ENCODE measurements around the gene ST3GAL3. TPM values are rescaled to one million over a fixed set of nuclear protein-coding genes. Genes with fewer than 3 reads are reported as not detected.

The ST3GAL3 gene
- total and polyA plus RNA-seq, 2 of the 13 experiments (the other 11 are each of a cell fraction or from before 2014, with no cell fraction given) = 5.1 to 8.1 TPM

DNA sequence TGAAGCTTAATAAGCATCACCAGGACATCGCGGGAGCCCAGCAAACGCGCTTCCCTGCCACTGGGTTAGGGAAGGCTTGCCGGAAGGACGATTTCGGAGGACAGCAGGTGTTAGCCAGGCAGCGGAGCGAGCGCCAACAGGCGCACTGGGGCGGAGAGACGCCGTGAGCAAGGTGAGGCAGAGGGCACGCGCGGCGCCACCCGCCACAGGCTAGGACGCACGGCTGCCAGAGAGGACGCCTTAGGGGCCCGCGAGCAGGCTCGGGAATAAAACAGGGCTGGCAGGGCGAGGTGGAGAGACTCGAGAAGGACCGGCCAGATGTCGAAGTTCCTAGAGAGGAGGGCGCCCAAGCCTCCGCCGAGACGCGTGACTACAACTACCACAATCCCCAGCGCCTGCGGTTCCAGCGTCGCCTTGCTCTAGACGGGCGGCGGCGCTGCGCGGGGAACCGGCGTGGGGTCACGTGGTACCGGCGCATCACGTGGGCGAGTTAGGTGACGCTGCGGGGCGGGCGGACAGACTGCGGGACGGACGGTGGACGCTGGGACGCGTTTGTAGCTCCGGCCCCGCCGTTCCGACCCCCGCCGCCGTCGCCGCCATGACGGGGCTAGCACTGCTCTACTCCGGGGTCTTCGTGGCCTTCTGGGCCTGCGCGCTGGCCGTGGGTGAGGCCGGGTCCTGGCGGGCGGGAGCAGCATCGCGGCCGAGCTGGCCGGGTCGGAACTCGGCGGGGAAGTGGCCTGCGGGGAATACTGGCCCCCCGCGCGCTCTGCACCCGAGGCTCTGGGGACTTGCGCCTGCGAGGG is 267.3 kb downstream of the ST3GAL3 start, which contains the start of gene ATP6V0B (continued):
- TF ChIP-seq, protein P1, sequence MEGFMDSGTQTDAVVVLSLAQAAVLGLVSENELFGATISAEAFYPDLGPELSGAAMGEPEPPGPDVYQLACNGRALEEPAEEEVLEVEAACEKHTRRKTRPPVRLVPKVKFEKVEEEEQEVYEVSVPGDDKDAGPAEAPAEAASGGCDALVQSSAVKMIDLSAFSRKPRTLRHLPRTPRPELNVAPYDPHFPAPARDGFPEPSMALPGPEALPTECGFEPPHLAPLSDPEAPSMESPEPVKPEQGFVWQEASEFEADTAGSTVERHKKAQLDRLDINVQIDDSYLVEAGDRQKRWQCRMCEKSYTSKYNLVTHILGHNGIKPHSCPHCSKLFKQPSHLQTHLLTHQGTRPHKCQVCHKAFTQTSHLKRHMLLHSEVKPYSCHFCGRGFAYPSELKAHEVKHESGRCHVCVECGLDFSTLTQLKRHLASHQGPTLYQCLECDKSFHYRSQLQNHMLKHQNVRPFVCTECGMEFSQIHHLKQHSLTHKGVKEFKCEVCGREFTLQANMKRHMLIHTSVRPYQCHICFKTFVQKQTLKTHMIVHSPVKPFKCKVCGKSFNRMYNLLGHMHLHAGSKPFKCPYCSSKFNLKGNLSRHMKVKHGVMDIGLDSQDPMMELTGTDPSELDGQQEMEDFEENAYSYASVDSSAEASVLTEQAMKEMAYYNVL (CRISPR knock-in tag; IDR thresholded peaks at IDR 0.05; ENCODE audit: borderline replicate concordance) = 0 out of 2 replicates have a peak, but pooled peaks have one; percentile 50
- TF ChIP-seq, protein P2, sequence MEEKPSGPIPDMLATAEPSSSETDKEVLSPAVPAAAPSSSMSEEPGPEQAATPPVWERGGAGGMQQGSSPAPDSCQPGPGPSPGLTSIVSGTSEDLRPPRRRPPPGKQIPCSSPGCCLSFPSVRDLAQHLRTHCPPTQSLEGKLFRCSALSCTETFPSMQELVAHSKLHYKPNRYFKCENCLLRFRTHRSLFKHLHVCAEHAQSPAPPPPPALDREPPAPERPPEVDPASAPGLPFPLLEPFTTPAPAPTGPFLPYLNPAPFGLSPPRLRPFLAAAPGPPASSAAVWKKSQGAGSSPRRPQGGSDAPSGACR (CRISPR knock-in tag; IDR thresholded peaks at IDR 0.05) = no peak
- TF ChIP-seq GTF3A (CRISPR knock-in tag; conservative IDR thresholded peaks at IDR 0.05) (no peak), NR1H2 (CRISPR knock-in tag; IDR thresholded peaks at IDR 0.05; ENCODE audit: borderline replicate concordance, low read depth) (no peak; the same call in 1 of the 2 replicates), RBM39 (IDR thresholded peaks at IDR 0.05; ENCODE audit: low read depth, low read length, poor library complexity, severe bottlenecking) (peak; percentile 84), PHF20 (CRISPR knock-in tag; IDR thresholded peaks at IDR 0.05) (peak; percentile 77), ZNF501 (CRISPR knock-in tag; IDR thresholded peaks at IDR 0.05) (peak; percentile 73; the same call in 1 of the 2 replicates), ZNF777 (CRISPR knock-in tag; IDR thresholded peaks at IDR 0.05) (0 out of 2 replicates have a peak, but pooled peaks have one; percentile 32), SNAPC2 (CRISPR knock-in tag; IDR thresholded peaks at IDR 0.05) (no peak), ZNF772 (CRISPR knock-in tag; IDR thresholded peaks at IDR 0.05) (peak; percentile 71; the same call in 1 of the 2 replicates)
- TF ChIP-seq, protein P3, sequence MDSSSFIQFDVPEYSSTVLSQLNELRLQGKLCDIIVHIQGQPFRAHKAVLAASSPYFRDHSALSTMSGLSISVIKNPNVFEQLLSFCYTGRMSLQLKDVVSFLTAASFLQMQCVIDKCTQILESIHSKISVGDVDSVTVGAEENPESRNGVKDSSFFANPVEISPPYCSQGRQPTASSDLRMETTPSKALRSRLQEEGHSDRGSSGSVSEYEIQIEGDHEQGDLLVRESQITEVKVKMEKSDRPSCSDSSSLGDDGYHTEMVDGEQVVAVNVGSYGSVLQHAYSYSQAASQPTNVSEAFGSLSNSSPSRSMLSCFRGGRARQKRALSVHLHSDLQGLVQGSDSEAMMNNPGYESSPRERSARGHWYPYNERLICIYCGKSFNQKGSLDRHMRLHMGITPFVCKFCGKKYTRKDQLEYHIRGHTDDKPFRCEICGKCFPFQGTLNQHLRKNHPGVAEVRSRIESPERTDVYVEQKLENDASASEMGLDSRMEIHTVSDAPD (CRISPR knock-in tag; IDR thresholded peaks at IDR 0.05) = no peak
- TF ChIP-seq, protein P4, sequence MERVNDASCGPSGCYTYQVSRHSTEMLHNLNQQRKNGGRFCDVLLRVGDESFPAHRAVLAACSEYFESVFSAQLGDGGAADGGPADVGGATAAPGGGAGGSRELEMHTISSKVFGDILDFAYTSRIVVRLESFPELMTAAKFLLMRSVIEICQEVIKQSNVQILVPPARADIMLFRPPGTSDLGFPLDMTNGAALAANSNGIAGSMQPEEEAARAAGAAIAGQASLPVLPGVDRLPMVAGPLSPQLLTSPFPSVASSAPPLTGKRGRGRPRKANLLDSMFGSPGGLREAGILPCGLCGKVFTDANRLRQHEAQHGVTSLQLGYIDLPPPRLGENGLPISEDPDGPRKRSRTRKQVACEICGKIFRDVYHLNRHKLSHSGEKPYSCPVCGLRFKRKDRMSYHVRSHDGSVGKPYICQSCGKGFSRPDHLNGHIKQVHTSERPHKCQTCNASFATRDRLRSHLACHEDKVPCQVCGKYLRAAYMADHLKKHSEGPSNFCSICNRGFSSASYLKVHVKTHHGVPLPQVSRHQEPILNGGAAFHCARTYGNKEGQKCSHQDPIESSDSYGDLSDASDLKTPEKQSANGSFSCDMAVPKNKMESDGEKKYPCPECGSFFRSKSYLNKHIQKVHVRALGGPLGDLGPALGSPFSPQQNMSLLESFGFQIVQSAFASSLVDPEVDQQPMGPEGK (CRISPR knock-in tag; IDR thresholded peaks at IDR 0.05) = peak; percentile 60
- TF ChIP-seq, protein P5, sequence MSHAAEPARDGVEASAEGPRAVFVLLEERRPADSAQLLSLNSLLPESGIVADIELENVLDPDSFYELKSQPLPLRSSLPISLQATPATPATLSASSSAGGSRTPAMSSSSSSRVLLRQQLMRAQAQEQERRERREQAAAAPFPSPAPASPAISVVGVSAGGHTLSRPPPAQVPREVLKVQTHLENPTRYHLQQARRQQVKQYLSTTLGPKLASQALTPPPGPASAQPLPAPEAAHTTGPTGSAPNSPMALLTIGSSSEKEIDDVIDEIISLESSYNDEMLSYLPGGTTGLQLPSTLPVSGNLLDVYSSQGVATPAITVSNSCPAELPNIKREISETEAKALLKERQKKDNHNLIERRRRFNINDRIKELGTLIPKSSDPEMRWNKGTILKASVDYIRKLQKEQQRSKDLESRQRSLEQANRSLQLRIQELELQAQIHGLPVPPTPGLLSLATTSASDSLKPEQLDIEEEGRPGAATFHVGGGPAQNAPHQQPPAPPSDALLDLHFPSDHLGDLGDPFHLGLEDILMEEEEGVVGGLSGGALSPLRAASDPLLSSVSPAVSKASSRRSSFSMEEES (CRISPR knock-in tag; IDR thresholded peaks at IDR 0.05) = peak; percentile 95
- TF ChIP-seq, protein P6, sequence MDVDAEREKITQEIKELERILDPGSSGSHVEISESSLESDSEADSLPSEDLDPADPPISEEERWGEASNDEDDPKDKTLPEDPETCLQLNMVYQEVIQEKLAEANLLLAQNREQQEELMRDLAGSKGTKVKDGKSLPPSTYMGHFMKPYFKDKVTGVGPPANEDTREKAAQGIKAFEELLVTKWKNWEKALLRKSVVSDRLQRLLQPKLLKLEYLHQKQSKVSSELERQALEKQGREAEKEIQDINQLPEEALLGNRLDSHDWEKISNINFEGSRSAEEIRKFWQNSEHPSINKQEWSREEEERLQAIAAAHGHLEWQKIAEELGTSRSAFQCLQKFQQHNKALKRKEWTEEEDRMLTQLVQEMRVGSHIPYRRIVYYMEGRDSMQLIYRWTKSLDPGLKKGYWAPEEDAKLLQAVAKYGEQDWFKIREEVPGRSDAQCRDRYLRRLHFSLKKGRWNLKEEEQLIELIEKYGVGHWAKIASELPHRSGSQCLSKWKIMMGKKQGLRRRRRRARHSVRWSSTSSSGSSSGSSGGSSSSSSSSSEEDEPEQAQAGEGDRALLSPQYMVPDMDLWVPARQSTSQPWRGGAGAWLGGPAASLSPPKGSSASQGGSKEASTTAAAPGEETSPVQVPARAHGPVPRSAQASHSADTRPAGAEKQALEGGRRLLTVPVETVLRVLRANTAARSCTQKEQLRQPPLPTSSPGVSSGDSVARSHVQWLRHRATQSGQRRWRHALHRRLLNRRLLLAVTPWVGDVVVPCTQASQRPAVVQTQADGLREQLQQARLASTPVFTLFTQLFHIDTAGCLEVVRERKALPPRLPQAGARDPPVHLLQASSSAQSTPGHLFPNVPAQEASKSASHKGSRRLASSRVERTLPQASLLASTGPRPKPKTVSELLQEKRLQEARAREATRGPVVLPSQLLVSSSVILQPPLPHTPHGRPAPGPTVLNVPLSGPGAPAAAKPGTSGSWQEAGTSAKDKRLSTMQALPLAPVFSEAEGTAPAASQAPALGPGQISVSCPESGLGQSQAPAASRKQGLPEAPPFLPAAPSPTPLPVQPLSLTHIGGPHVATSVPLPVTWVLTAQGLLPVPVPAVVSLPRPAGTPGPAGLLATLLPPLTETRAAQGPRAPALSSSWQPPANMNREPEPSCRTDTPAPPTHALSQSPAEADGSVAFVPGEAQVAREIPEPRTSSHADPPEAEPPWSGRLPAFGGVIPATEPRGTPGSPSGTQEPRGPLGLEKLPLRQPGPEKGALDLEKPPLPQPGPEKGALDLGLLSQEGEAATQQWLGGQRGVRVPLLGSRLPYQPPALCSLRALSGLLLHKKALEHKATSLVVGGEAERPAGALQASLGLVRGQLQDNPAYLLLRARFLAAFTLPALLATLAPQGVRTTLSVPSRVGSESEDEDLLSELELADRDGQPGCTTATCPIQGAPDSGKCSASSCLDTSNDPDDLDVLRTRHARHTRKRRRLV (CRISPR knock-in tag; IDR thresholded peaks at IDR 0.05) = no peak

Data from HepG2 (cell line).